ENCODE data around the gene EPB41L1. TPM values are rescaled to one million over a fixed set of nuclear protein-coding genes. Genes with fewer than 3 reads are reported as not detected.

EPB41L1 gene
- total RNA-seq, 3 donors from 2014 or later (not counting 1 experiment from before 2014, with no cell fraction given), result 0.21 to 0.29 TPM; not detected in 1

DNA sequence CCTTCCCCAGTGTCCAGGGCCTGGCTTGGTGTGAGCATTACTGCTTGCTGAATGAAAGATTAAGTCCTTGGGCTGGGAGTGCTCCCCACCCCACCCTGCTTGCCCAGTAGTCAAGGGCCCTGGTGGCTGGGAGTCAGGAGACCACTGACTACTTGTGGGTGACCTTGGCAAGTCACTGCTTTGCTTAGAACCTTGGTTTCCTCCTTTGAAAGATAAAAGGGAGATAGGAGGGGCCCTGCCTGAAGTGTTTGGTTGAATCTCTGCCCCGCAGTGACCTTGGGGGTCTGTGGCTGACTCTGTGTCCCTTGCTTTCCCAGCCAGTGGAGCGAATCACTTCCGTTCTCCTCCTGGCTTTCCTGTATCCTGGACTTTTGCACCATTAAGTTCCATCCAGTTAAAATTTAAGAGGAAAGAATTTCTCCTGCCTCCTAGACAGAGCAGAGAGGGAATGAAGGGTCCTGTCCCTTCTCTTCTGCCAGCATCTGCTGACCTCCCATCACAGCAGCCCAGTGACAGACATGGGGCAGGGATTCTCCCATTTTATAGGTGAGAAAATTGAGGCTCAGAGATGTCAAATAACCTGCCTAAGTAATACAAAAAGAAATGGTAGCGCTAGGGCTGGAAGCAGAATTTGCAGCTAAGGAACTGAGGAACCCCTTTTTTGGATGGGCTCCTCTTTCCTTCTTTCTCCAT, 3.5 kb upstream of the EPB41L1 start:
- TF ChIP-seq, protein P1, sequence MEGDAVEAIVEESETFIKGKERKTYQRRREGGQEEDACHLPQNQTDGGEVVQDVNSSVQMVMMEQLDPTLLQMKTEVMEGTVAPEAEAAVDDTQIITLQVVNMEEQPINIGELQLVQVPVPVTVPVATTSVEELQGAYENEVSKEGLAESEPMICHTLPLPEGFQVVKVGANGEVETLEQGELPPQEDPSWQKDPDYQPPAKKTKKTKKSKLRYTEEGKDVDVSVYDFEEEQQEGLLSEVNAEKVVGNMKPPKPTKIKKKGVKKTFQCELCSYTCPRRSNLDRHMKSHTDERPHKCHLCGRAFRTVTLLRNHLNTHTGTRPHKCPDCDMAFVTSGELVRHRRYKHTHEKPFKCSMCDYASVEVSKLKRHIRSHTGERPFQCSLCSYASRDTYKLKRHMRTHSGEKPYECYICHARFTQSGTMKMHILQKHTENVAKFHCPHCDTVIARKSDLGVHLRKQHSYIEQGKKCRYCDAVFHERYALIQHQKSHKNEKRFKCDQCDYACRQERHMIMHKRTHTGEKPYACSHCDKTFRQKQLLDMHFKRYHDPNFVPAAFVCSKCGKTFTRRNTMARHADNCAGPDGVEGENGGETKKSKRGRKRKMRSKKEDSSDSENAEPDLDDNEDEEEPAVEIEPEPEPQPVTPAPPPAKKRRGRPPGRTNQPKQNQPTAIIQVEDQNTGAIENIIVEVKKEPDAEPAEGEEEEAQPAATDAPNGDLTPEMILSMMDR (IDR thresholded peaks at IDR 0.05), result no peak
- WGBS (ENCODE audit: insufficient coverage), result 74% methylated on average over 4 of the region's 4 CpGs
- DNase-seq, result no peak
- Histone ChIP-seq H3K36me3 (ENCODE audit: control insufficient read depth, insufficient read depth, low read length) (no peaks in the 10 kb centered on the region), H3K4me1 (ENCODE audit: control insufficient read depth, insufficient read depth, low read length) (peaks cover 13% of the 10 kb centered on the region), H3K4me3 (ENCODE audit: low read length) (no peak overlapping the region), H3K27me3 (ENCODE audit: control insufficient read depth, insufficient read depth, low read length) (peaks cover 14% of the 10 kb centered on the region), H3K9me3 (ENCODE audit: control insufficient read depth, insufficient read depth, low read length) (no peaks in the 10 kb centered on the region), H3K27ac (ENCODE audit: low read length) (no peak overlapping the region)
- Mint-ChIP-seq H3K27ac (no peak overlapping the region), H3K36me3 (no peaks in the 10 kb centered on the region), H3K9me3 (no peaks in the 10 kb centered on the region), H3K27me3 (ENCODE audit: low read depth in 2 of 2) (peaks cover 17 to 27% of the 10 kb centered on the region in 2 donors), H3K4me1 (peaks cover 0 to 1% of the 10 kb centered on the region in 2 donors), H3K4me3 (no peak overlapping the region)
- intact Hi-C loops (cut with micrococcal nuclease), result no loop called here
- ATAC-seq, result no peak

DNA sequence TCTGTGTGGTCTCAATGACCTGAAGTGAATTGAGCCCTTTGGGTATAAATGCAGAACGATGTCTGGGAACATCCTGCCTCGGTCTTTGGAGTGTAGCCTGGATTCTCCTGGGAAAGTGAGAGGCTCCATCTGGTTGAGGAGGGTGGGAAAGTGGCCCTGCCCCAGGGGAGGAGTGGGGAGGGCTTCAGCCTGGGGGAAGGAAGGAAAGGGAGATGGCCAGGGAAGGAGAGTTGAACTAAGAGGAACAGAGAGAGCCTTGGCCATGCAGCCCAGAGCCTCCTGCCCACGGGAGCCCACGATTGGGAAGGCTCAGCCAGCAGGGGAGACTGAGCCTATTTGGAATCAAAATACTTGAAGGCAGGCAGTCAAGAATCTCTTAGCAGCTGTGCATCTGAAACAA, 2.3 kb upstream of the EPB41L1 start:
- H3K36me3 Mint-ChIP-seq, result no peaks in the 10 kb centered on the region
- TF ChIP-seq, protein P1 (IDR thresholded peaks at IDR 0.05), result no peak
- ATAC-seq (no peak), DNase-seq (no peak)
- no peak overlapping the region for H3K4me3 ChIP-seq (ENCODE audit: low read length)
- peaks cover 14% of the 10 kb centered on the region for H3K27me3 ChIP-seq (ENCODE audit: control insufficient read depth, insufficient read depth, low read length)
- H3K27ac Mint-ChIP-seq, result no peak overlapping the region
- no peaks in the 10 kb centered on the region for H3K9me3 ChIP-seq (ENCODE audit: control insufficient read depth, insufficient read depth, low read length)
- no peak overlapping the region for H3K27ac ChIP-seq (ENCODE audit: low read length)
- peaks cover 13% of the 10 kb centered on the region for H3K4me1 ChIP-seq (ENCODE audit: control insufficient read depth, insufficient read depth, low read length)
- WGBS (ENCODE audit: insufficient coverage), result 68% methylated on average over 4 of the region's 4 CpGs
- no peak overlapping the region for H3K4me3 Mint-ChIP-seq
- H3K4me1 Mint-ChIP-seq, result peaks cover 0 to 7% of the 10 kb centered on the region in 2 donors
- H3K27me3 Mint-ChIP-seq (ENCODE audit: low read depth in 2 of 2), result peaks cover 13 to 15% of the 10 kb centered on the region in 2 donors
- no peaks in the 10 kb centered on the region for H3K9me3 Mint-ChIP-seq
- intact Hi-C loops (cut with micrococcal nuclease), result no loop called here
- no peaks in the 10 kb centered on the region for H3K36me3 ChIP-seq (ENCODE audit: control insufficient read depth, insufficient read depth, low read length)

DNA sequence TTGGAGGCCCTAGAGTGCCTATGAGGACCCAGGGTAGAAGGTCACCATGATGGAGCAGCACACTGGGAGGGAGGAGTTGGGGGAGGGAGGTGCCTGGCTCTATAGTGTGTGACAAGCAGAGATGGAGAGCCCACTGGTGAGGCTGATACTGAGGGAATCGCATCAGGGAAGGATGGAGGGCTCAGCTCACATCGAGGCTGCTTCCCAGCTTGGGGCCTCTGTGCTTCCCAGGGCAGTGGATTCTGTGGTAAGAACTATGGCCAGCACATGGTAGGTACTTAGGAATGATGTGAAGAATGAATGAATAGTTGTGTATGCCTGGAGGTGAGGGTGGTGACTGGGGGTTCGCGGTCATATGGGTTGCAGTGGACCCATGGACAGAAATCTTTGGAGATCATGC, 1.3 kb upstream of the EPB41L1 start:
- WGBS (ENCODE audit: insufficient coverage), result over 99% methylated on average over 4 of the region's 4 CpGs

More for the DNA sequence above, 1.3 kb upstream of the EPB41L1 start:
- ATAC-seq, result no peak
- H3K4me3 Mint-ChIP-seq, result no peak overlapping the region
- H3K36me3 Mint-ChIP-seq, result no peaks in the 10 kb centered on the region
- peaks cover 14% of the 10 kb centered on the region for H3K27me3 ChIP-seq (ENCODE audit: control insufficient read depth, insufficient read depth, low read length)
- no peak for DNase-seq
- H3K27ac ChIP-seq (ENCODE audit: low read length), result no peak overlapping the region
- H3K4me1 ChIP-seq (ENCODE audit: control insufficient read depth, insufficient read depth, low read length), result peaks cover 13% of the 10 kb centered on the region
- no peaks in the 10 kb centered on the region for H3K9me3 Mint-ChIP-seq
- peaks cover 0 to 7% of the 10 kb centered on the region in 2 donors for H3K4me1 Mint-ChIP-seq
- no peaks in the 10 kb centered on the region for H3K9me3 ChIP-seq (ENCODE audit: control insufficient read depth, insufficient read depth, low read length)
- no peaks in the 10 kb centered on the region for H3K36me3 ChIP-seq (ENCODE audit: control insufficient read depth, insufficient read depth, low read length)
- H3K27me3 Mint-ChIP-seq (ENCODE audit: low read depth in 2 of 2), result peaks cover 11 to 15% of the 10 kb centered on the region in 2 donors
- intact Hi-C loops (cut with micrococcal nuclease), result no loop called here
- TF ChIP-seq, protein P1 (IDR thresholded peaks at IDR 0.05), result no peak
- H3K27ac Mint-ChIP-seq, result no peak overlapping the region
- H3K4me3 ChIP-seq (ENCODE audit: low read length), result no peak overlapping the region

Data from natural killer cell (primary cell).